Ascending aorta (tissue), 2 donors: Measurements from ENCODE around the gene TGM5. TPM values are rescaled to one million over a fixed set of nuclear protein-coding genes. Genes with fewer than 3 reads are reported as not detected.
"Not testable (repeated sequence)": the region's sequence is repeated elsewhere in the genome, so short reads cannot be mapped to it uniquely, and the experiment has no call there.

ENCODE experiments used
- DNase-seq, 2 donors: peaks; one replicate each; pipeline ENCODE4 v3.0.0-alpha.2; 2019; ENCODE audit warnings: low spot score in 2 of 2
- H3K27ac ChIP-seq, 2 donors: fragments of 200-600 bp; sonication (generic); one replicate each; pipeline ENCODE4 v1.5.1; 2016 to 2017; ENCODE audit warnings: mild to moderate bottlenecking in 1 of 2
- H3K27me3 ChIP-seq: fragments of 200-600 bp; sonication (generic); one replicate; pipeline ENCODE4 v1.5.1; 2017
- H3K36me3 ChIP-seq, 2 donors: fragments of 200-600 bp; sonication (generic); one replicate each; pipeline ENCODE4 v1.5.1; 2016
- H3K4me1 ChIP-seq, 2 donors: fragments of 200-600 bp; sonication (generic); one replicate each; pipeline ENCODE4 v1.5.1; 2016 to 2017; ENCODE audit warnings: mild to moderate bottlenecking in 1 of 2
- H3K4me3 ChIP-seq, 2 donors: fragments of 200-600 bp; sonication (generic); one replicate each; pipeline ENCODE4 v1.5.1; 2016 to 2017; ENCODE audit warnings: mild to moderate bottlenecking in 1 of 2
- H3K9me3 ChIP-seq, 2 donors: fragments of 200-600 bp; sonication (generic); one replicate each; pipeline ENCODE4 v1.5.1; 2016
- CTCF ChIP-seq, 3 experiments: fragments of 200-600 bp in 2 of 3; fragments of 450-650 bp in 1 of 3; sonication (generic) in 2 of 3; IDR thresholded peaks; one replicate each; pipeline ENCODE4 v1.5.1; 2016 to 2019; ENCODE audit warnings: antibody characterized with exemption in 3 of 3, mild to moderate bottlenecking in 1 of 3, moderate library complexity in 1 of 3
- intact Hi-C: fragments of 100-400 bp; cut with DNase I; formaldehyde crosslinking; loops from one replicate; pipeline ENCODE4 v1.15.1; 2023
- total RNA-seq: library from RNA; depleted of rRNA; stranded (reverse); fragments of >200 nt; gene quantifications from one replicate; pipeline ENCODE4 v1.1.0, GENCODE V29; 2016

TGM5 gene
- total RNA-seq, 1 donor from 2014 or later, result not detected

GRCh38 chr15:43299411-43299810 is 32.7 kb upstream of the TGM5 start:
- intact Hi-C loops, result no loop called here
- no peaks in the 10 kb centered on the region for H3K27me3 ChIP-seq
- TF ChIP-seq CTCF (IDR thresholded peaks at IDR 0.05), result no peak
- no peak for DNase-seq
- H3K4me1 ChIP-seq, result no peaks in the 10 kb centered on the region
- H3K36me3 ChIP-seq, result no peaks in the 10 kb centered on the region
- no peak overlapping the region for H3K27ac ChIP-seq
- H3K9me3 ChIP-seq, result no peaks in the 10 kb centered on the region
- H3K4me3 ChIP-seq, result no peak overlapping the region

- Histone ChIP-seq H3K4me3 (no peak overlapping the region), H3K4me1 (peaks cover 0 to 8% of the 10 kb centered on the region in 2 donors), H3K36me3 (no peaks in the 10 kb centered on the region), H3K27me3 (no peaks in the 10 kb centered on the region), H3K27ac (no peak overlapping the region), H3K9me3 (no peaks in the 10 kb centered on the region)
- DNase-seq, result no peak
- intact Hi-C loops, result no loop called here
- no peak for TF ChIP-seq CTCF (IDR thresholded peaks at IDR 0.05)
Observed at GRCh38 chr15:43294091-43294706, 27.5 kb upstream of the TGM5 start.

- Histone ChIP-seq H3K4me3 (peak overlapping the region in 1 of 2 donors; percentile 5), H3K27me3 (no peaks in the 10 kb centered on the region), H3K36me3 (no peaks in the 10 kb centered on the region), H3K27ac (no peak overlapping the region), H3K4me1 (peaks cover 0 to 8% of the 10 kb centered on the region in 2 donors), H3K9me3 (no peaks in the 10 kb centered on the region)
- no peak for DNase-seq
- no peak for TF ChIP-seq CTCF (IDR thresholded peaks at IDR 0.05)
- intact Hi-C loops, result no loop called here
Observed at GRCh38 chr15:43293432-43293831, 26.7 kb upstream of the TGM5 start.

GRCh38 chr15:43292375-43293078 is 25.8 kb upstream of the TGM5 start:
- intact Hi-C loops, result no loop called here

GRCh38 chr15:43289656-43290055 is 22.9 kb upstream of the TGM5 start:
- H3K27ac ChIP-seq, DNase-seq, H3K36me3 ChIP-seq, H3K9me3 ChIP-seq, H3K27me3 ChIP-seq, H3K4me1 ChIP-seq, H3K4me3 ChIP-seq, intact Hi-C loops: not testable (repeated sequence)

More at GRCh38 chr15:43292375-43293078, 25.8 kb upstream of the TGM5 start:
- no peak for DNase-seq
- H3K36me3 ChIP-seq, result no peaks in the 10 kb centered on the region
- H3K27me3 ChIP-seq, result no peaks in the 10 kb centered on the region
- TF ChIP-seq CTCF (IDR thresholded peaks at IDR 0.05), result no peak
- H3K4me1 ChIP-seq, result peaks cover 0 to 8% of the 10 kb centered on the region in 2 donors
- H3K9me3 ChIP-seq, result no peaks in the 10 kb centered on the region
- no peak overlapping the region for H3K4me3 ChIP-seq
- H3K27ac ChIP-seq, result no peak overlapping the region

GRCh38 chr15:43287254-43287653 is 20.5 kb upstream of the TGM5 start:
- no peaks in the 10 kb centered on the region for H3K9me3 ChIP-seq
- DNase-seq, result no peak
- no peak overlapping the region for H3K27ac ChIP-seq
- intact Hi-C loops, result no loop called here
- TF ChIP-seq CTCF (IDR thresholded peaks at IDR 0.05), result no peak
- no peaks in the 10 kb centered on the region for H3K4me1 ChIP-seq
- H3K4me3 ChIP-seq, result no peak overlapping the region
- no peaks in the 10 kb centered on the region for H3K36me3 ChIP-seq
- no peaks in the 10 kb centered on the region for H3K27me3 ChIP-seq
